Measurements from ENCODE around the gene OR5AU1.
A peak's percentile ranks its signal among the peaks of the same experiment; 100 is the strongest.

Gene OR5AU1

GRCh38 chr14:21155963-21156362 is at the start of gene OR5AU1:
Gene OR5AU1 (minus strand): TSS chr14:21156063. CDS start chr14:21155872, 191 bp downstream.
- DNase-seq: no peak

- no peak for DNase-seq
These were observed 49.3 kb upstream of the OR5AU1 start for GRCh38 chr14:21205026-21205677.

- DNase-seq: no peak
These were observed 48.5 kb upstream of the OR5AU1 start for GRCh38 chr14:21204167-21205025.

- DNase-seq: no peak
These were observed 47.8 kb upstream of the OR5AU1 start for GRCh38 chr14:21203470-21204166.

GRCh38 chr14:21202463-21203358 is 46.8 kb upstream of the OR5AU1 start:
- DNase-seq: no peak

GRCh38 chr14:21201732-21202462 is 46.0 kb upstream of the OR5AU1 start:
- no peak for DNase-seq

GRCh38 chr14:21200752-21201461 is 45.0 kb upstream of the OR5AU1 start:
- DNase-seq: no peak

GRCh38 chr14:21199611-21200560 is 44.0 kb upstream of the OR5AU1 start:
- DNase-seq: no peak

GRCh38 chr14:21197418-21198205 is 41.7 kb upstream of the OR5AU1 start:
- DNase-seq: no peak

GRCh38 chr14:21194597-21194996 is 38.7 kb upstream of the OR5AU1 start:
- DNase-seq: no peak

GRCh38 chr14:21192875-21193535 is 37.1 kb upstream of the OR5AU1 start:
- no peak for DNase-seq

GRCh38 chr14:21192447-21192822 is 36.6 kb upstream of the OR5AU1 start:
- no peak for DNase-seq

- DNase-seq: peak; percentile 72
These were observed 36.1 kb upstream of the OR5AU1 start for GRCh38 chr14:21191809-21192446.

GRCh38 chr14:21191261-21191808 is 35.5 kb upstream of the OR5AU1 start:
- DNase-seq: no peak

- DNase-seq: no peak
These were observed 29.6 kb upstream of the OR5AU1 start for GRCh38 chr14:21185491-21185890.

GRCh38 chr14:21184254-21184653 is 28.4 kb upstream of the OR5AU1 start:
- no peak for DNase-seq

- no peak for DNase-seq
These were observed 26.3 kb upstream of the OR5AU1 start for GRCh38 chr14:21182166-21182565.

GRCh38 chr14:21171128-21171527 is 15.3 kb upstream of the OR5AU1 start:
- DNase-seq: no peak

All from CD4-positive, alpha-beta T cell treated with Interleukin-12 subunit alpha and Interleukin-12 subunit beta, for 1 hour (primary cell).